Right atrium auricular region (tissue), 2 donors: Measurements from ENCODE around the gene EPS8. TPM values are rescaled to one million over a fixed set of nuclear protein-coding genes. Genes with fewer than 3 reads are reported as not detected.

ENCODE experiments used
- DNase-seq: peaks from one replicate; pipeline ENCODE4 v3.0.0-alpha.2; 2019; ENCODE audit warnings: low spot score
- H3K27ac ChIP-seq, 2 donors: fragments of 200-600 bp; sonication (generic); 1 replicate in 1 of 2; 2 replicates in 1 of 2; pipeline ENCODE4 v1.5.1; 2016 to 2019
- H3K27me3 ChIP-seq, 2 donors: fragments of 200-600 bp; sonication (generic); one replicate each; pipeline versions ENCODE4 v1.5.1 to v1.6.0; 2017 to 2019
- H3K36me3 ChIP-seq: fragments of 200-600 bp; sonication (generic); one replicate; pipeline ENCODE4 v1.5.1; 2016
- H3K4me1 ChIP-seq, 2 donors: fragments of 200-600 bp; sonication (generic); one replicate each; pipeline versions ENCODE4 v1.5.1 to v1.6.0; 2017 to 2019
- H3K4me3 ChIP-seq, 2 donors: fragments of 200-600 bp; sonication (generic); 1 replicate in 1 of 2; 2 replicates in 1 of 2; pipeline ENCODE4 v1.5.1; 2017 to 2019; ENCODE audit warnings: mild to moderate bottlenecking in 1 of 2, moderate library complexity in 1 of 2
- H3K9me3 ChIP-seq, 2 donors: fragments of 200-600 bp; sonication (generic); one replicate each; pipeline ENCODE4 v1.5.1; 2019
- CTCF ChIP-seq, 2 donors: fragments of 200-600 bp; sonication (generic); IDR thresholded peaks; one replicate each; pipeline ENCODE4 v1.5.1; 2019; ENCODE audit warnings: antibody characterized with exemption in 2 of 2
- total RNA-seq, 2 donors: library from RNA; depleted of rRNA; stranded (reverse); fragments of >200 nt; gene quantifications; one replicate each; pipeline ENCODE4 v1.1.0, GENCODE V29; 2016

EPS8 gene
- total RNA-seq, 2 donors from 2014 or later: 46.9 to 72.3 TPM

GRCh38 chr12:15701206-15701605 is 88.0 kb downstream of the EPS8 start:
- no peaks in the 10 kb centered on the region for H3K36me3 ChIP-seq
- no peak for DNase-seq
- H3K4me3 ChIP-seq: no peak overlapping the region
- H3K27me3 ChIP-seq: no peaks in the 10 kb centered on the region
- H3K9me3 ChIP-seq: no peaks in the 10 kb centered on the region
- H3K4me1 ChIP-seq: peaks cover 0 to 48% of the 10 kb centered on the region in 2 donors
- peak overlapping the region; percentile 54 to 80 for H3K27ac ChIP-seq
- no peak for TF ChIP-seq CTCF (IDR thresholded peaks at IDR 0.05)

GRCh38 chr12:15700595-15700994 is 88.6 kb downstream of the EPS8 start:
- no peak overlapping the region for H3K4me3 ChIP-seq
- no peaks in the 10 kb centered on the region for H3K27me3 ChIP-seq
- H3K36me3 ChIP-seq: no peaks in the 10 kb centered on the region
- H3K27ac ChIP-seq: peak overlapping the region; percentile 54 to 80
- TF ChIP-seq CTCF (IDR thresholded peaks at IDR 0.05): no peak
- DNase-seq: no peak
- H3K4me1 ChIP-seq: peaks cover 0 to 43% of the 10 kb centered on the region in 2 donors
- H3K9me3 ChIP-seq: no peaks in the 10 kb centered on the region

- peaks cover 0 to 43% of the 10 kb centered on the region in 2 donors for H3K4me1 ChIP-seq
- H3K36me3 ChIP-seq: no peaks in the 10 kb centered on the region
- no peak overlapping the region for H3K4me3 ChIP-seq
- H3K27ac ChIP-seq: peak overlapping the region; percentile 54 to 80
- no peaks in the 10 kb centered on the region for H3K27me3 ChIP-seq
- H3K9me3 ChIP-seq: no peaks in the 10 kb centered on the region
- TF ChIP-seq CTCF (IDR thresholded peaks at IDR 0.05): no peak
- no peak for DNase-seq
Observed at GRCh38 chr12:15699886-15700285, 89.3 kb downstream of the EPS8 start.

- Histone ChIP-seq H3K4me3 (no peak overlapping the region), H3K4me1 (peaks cover 0 to 43% of the 10 kb centered on the region in 2 donors), H3K27ac (peak overlapping the region; percentile 54 to 80), H3K27me3 (no peaks in the 10 kb centered on the region), H3K9me3 (no peaks in the 10 kb centered on the region), H3K36me3 (no peaks in the 10 kb centered on the region)
- no peak for DNase-seq
- no peak for TF ChIP-seq CTCF (IDR thresholded peaks at IDR 0.05)
Observed at GRCh38 chr12:15698377-15698871, 90.8 kb downstream of the EPS8 start.

- Histone ChIP-seq H3K27me3 (no peaks in the 10 kb centered on the region), H3K9me3 (no peaks in the 10 kb centered on the region), H3K27ac (peak overlapping the region; percentile 54 to 80), H3K36me3 (no peaks in the 10 kb centered on the region), H3K4me1 (peaks cover 0 to 41% of the 10 kb centered on the region in 2 donors), H3K4me3 (no peak overlapping the region)
- no peak for TF ChIP-seq CTCF (IDR thresholded peaks at IDR 0.05)
- DNase-seq: no peak
Observed at GRCh38 chr12:15697201-15697600, 92.0 kb downstream of the EPS8 start.
